Stomach smooth muscle (tissue), 2 donors: ENCODE data around the gene CDHR5.

ENCODE experiments used
- H3K27ac ChIP-seq: one replicate; pipeline ENCODE4 v1.7.0; 2013; ENCODE audit warnings: mild to moderate bottlenecking, low read length, inconsistent platforms
- H3K27me3 ChIP-seq, 2 donors: one replicate each; pipeline ENCODE4 v1.7.0; 2013; ENCODE audit warnings: low read length in 2 of 2; ENCODE audit not compliant: insufficient read depth in 2 of 2, control insufficient read depth in 1 of 2
- H3K36me3 ChIP-seq, 2 donors: one replicate each; pipeline ENCODE4 v1.7.0; 2013; ENCODE audit warnings: low read length in 2 of 2; ENCODE audit not compliant: control insufficient read depth in 2 of 2, insufficient read depth in 2 of 2
- H3K4me1 ChIP-seq: one replicate; pipeline ENCODE4 v1.7.0; 2013; ENCODE audit warnings: low read length; ENCODE audit not compliant: control insufficient read depth, insufficient read depth
- H3K4me3 ChIP-seq, 2 donors: one replicate each; pipeline ENCODE4 v1.7.0; 2013; ENCODE audit warnings: low read length in 2 of 2
- H3K9ac ChIP-seq, 2 donors: one replicate each; pipeline ENCODE4 v1.7.0; 2013; ENCODE audit warnings: low read length in 2 of 2, mild to moderate bottlenecking in 1 of 2
- H3K9me3 ChIP-seq, 2 donors: one replicate each; pipeline ENCODE4 v1.7.0; 2013; ENCODE audit warnings: low read length in 2 of 2; ENCODE audit not compliant: control insufficient read depth in 2 of 2
- donor health status: healthy.
- donor health status: Pancreatic carcinoma.

The CDHR5 gene

GRCh38 chr11:635945-636510, 11.3 kb upstream of the CDHR5 start:
- no peaks in the 10 kb centered on the region for H3K9me3 ChIP-seq
- peaks cover 7 to 18% of the 10 kb centered on the region in 2 donors for H3K27me3 ChIP-seq
- no peak overlapping the region for H3K27ac ChIP-seq
- no peak overlapping the region for H3K9ac ChIP-seq
- no peaks in the 10 kb centered on the region for H3K36me3 ChIP-seq
- peaks cover 18% of the 10 kb centered on the region for H3K4me1 ChIP-seq
- H3K4me3 ChIP-seq: no peak overlapping the region

GRCh38 chr11:630871-631270, 6.1 kb upstream of the CDHR5 start:
- Histone ChIP-seq H3K9ac (no peak overlapping the region), H3K4me1 (peaks cover 5% of the 10 kb centered on the region), H3K36me3 (no peaks in the 10 kb centered on the region), H3K4me3 (no peak overlapping the region), H3K9me3 (no peaks in the 10 kb centered on the region), H3K27ac (no peak overlapping the region), H3K27me3 (no peaks in the 10 kb centered on the region)

- Histone ChIP-seq H3K27me3 (peaks cover 0 to 3% of the 10 kb centered on the region in 2 donors), H3K4me1 (peaks cover 5% of the 10 kb centered on the region), H3K9ac (peak overlapping the region in 1 of 2 donors; percentile 31), H3K9me3 (no peaks in the 10 kb centered on the region), H3K27ac (peak overlapping the region; percentile 24), H3K4me3 (no peak overlapping the region), H3K36me3 (no peaks in the 10 kb centered on the region)
Measured at GRCh38 chr11:629237-629583, 4.5 kb upstream of the CDHR5 start.

GRCh38 chr11:628056-628455, 3.3 kb upstream of the CDHR5 start:
- peaks cover 5% of the 10 kb centered on the region for H3K4me1 ChIP-seq
- no peak overlapping the region for H3K9ac ChIP-seq
- peak overlapping the region; percentile 24 for H3K27ac ChIP-seq
- H3K4me3 ChIP-seq: no peak overlapping the region
- peaks cover 0 to 3% of the 10 kb centered on the region in 2 donors for H3K27me3 ChIP-seq
- H3K36me3 ChIP-seq: no peaks in the 10 kb centered on the region
- no peaks in the 10 kb centered on the region for H3K9me3 ChIP-seq

- Histone ChIP-seq H3K27me3 (peaks cover 0 to 3% of the 10 kb centered on the region in 2 donors), H3K9ac (no peak overlapping the region), H3K36me3 (no peaks in the 10 kb centered on the region), H3K27ac (no peak overlapping the region), H3K4me3 (no peak overlapping the region), H3K4me1 (peaks cover 5% of the 10 kb centered on the region), H3K9me3 (no peaks in the 10 kb centered on the region)
Measured at GRCh38 chr11:627308-627576, 2.5 kb upstream of the CDHR5 start.

- H3K4me1 ChIP-seq: peaks cover 5% of the 10 kb centered on the region
- H3K4me3 ChIP-seq: no peak within 1 kb of the TSS
- H3K36me3 ChIP-seq: no peaks in the 10 kb centered on the region
- peaks cover 0 to 3% of the 10 kb centered on the region in 2 donors for H3K27me3 ChIP-seq
- no peak within 1 kb of the TSS for H3K9ac ChIP-seq
- H3K9me3 ChIP-seq: no peaks in the 10 kb centered on the region
- H3K27ac ChIP-seq: no peak within 1 kb of the TSS
Measured at GRCh38 chr11:626475-627307, 1.9 kb upstream of the CDHR5 start, which contains the start of gene SCT. Gene SCT, minus strand, starts transcription at chr11:627181. Its CDS starts 38 bp downstream, at chr11:627143.

GRCh38 chr11:625636-626268, 997 bp upstream of the CDHR5 start:
- peaks cover 5% of the 10 kb centered on the region for H3K4me1 ChIP-seq
- no peak overlapping the region for H3K4me3 ChIP-seq
- H3K9ac ChIP-seq: no peak overlapping the region
- no peaks in the 10 kb centered on the region for H3K36me3 ChIP-seq
- no peaks in the 10 kb centered on the region for H3K9me3 ChIP-seq
- no peak overlapping the region for H3K27ac ChIP-seq
- peaks cover 0 to 3% of the 10 kb centered on the region in 2 donors for H3K27me3 ChIP-seq

- H3K27ac ChIP-seq: no peak overlapping the region
Measured at GRCh38 chr11:623999-624704, 603 bp downstream of the CDHR5 start.

GRCh38 chr11:623349-623869, 1.3 kb downstream of the CDHR5 start:
- Histone ChIP-seq H3K27me3 (peaks cover 0 to 3% of the 10 kb centered on the region in 2 donors), H3K27ac (no peak overlapping the region), H3K36me3 (no peaks in the 10 kb centered on the region), H3K4me1 (no peaks in the 10 kb centered on the region), H3K9ac (no peak overlapping the region), H3K9me3 (no peaks in the 10 kb centered on the region), H3K4me3 (no peak overlapping the region)

More at GRCh38 chr11:623999-624704, 603 bp downstream of the CDHR5 start:
- peaks cover 5% of the 10 kb centered on the region for H3K4me1 ChIP-seq
- H3K9ac ChIP-seq: no peak overlapping the region
- H3K4me3 ChIP-seq: no peak overlapping the region
- no peaks in the 10 kb centered on the region for H3K9me3 ChIP-seq
- H3K36me3 ChIP-seq: no peaks in the 10 kb centered on the region
- peaks cover 0 to 3% of the 10 kb centered on the region in 2 donors for H3K27me3 ChIP-seq

GRCh38 chr11:621838-622237, 2.9 kb downstream of the CDHR5 start:
- H3K27ac ChIP-seq: no peak overlapping the region
- H3K4me3 ChIP-seq: no peak overlapping the region
- H3K27me3 ChIP-seq: peaks cover 0 to 3% of the 10 kb centered on the region in 2 donors
- no peaks in the 10 kb centered on the region for H3K4me1 ChIP-seq
- H3K36me3 ChIP-seq: no peaks in the 10 kb centered on the region
- H3K9me3 ChIP-seq: no peaks in the 10 kb centered on the region
- H3K9ac ChIP-seq: no peak overlapping the region
